GM23338 (cell line): ENCODE data around the gene PGC. TPM values are rescaled to one million over a fixed set of nuclear protein-coding genes. Genes with fewer than 3 reads are reported as not detected.

Source experiments
- ATAC-seq: fragments of 200-7000 bp; cut with Tn5 transposase; 3 replicates; pipeline ENCODE4 v1.9.1; 2020
- DNase-seq: peaks from one replicate; pipeline ENCODE4 v3.0.0-alpha.2; 2015; ENCODE audit warnings: low spot score
- H2AFZ ChIP-seq: fragments of 200-600 bp; sonication (generic); 2 replicates; pipeline ENCODE4 v1.8.0; 2016; ENCODE audit warnings: antibody characterized with exemption, mild to moderate bottlenecking, moderate library complexity
- H3F3A ChIP-seq: fragments of 200-600 bp; sonication (generic); replicated peaks from 2 replicates; pipeline ENCODE4 v1.8.0; 2017; ENCODE audit warnings: antibody characterized with exemption, mixed run types, low read depth
- H3K27ac ChIP-seq: fragments of 200-600 bp; sonication (generic); 2 replicates; pipeline ENCODE4 v1.6.1; 2016; ENCODE audit warnings: low read depth
- H3K27me3 ChIP-seq: fragments of 200-600 bp; sonication (generic); 2 replicates; pipeline ENCODE4 v1.8.0; 2016; ENCODE audit warnings: mild to moderate bottlenecking, mixed run types, moderate library complexity; ENCODE audit not compliant: insufficient read depth
- H3K36me3 ChIP-seq: fragments of 200-600 bp; sonication (generic); 2 replicates; pipeline ENCODE4 v1.8.0; 2016; ENCODE audit warnings: mild to moderate bottlenecking; ENCODE audit not compliant: insufficient read depth
- H3K4me1 ChIP-seq: fragments of 200-600 bp; sonication (generic); 2 replicates; pipeline ENCODE4 v1.8.0; 2016; ENCODE audit warnings: mild to moderate bottlenecking, moderate library complexity; ENCODE audit not compliant: insufficient read depth
- H3K4me2 ChIP-seq: fragments of 200-600 bp; sonication (generic); 2 replicates; pipeline ENCODE4 v1.7.1; 2017; ENCODE audit warnings: mixed run types
- H3K4me3 ChIP-seq: fragments of 200-600 bp; sonication (generic); 2 replicates; pipeline ENCODE4 v1.6.1; 2016; ENCODE audit warnings: mixed run types
- H3K79me2 ChIP-seq: fragments of 200-600 bp; sonication (generic); replicated peaks from 2 replicates; pipeline ENCODE4 v1.8.0; 2017; ENCODE audit warnings: mild to moderate bottlenecking; ENCODE audit not compliant: insufficient read depth
- H3K9me2 ChIP-seq: fragments of 200-600 bp; sonication (generic); 2 replicates; pipeline ENCODE4 v1.8.0; 2017; ENCODE audit not compliant: insufficient read depth
- H4K20me1 ChIP-seq: fragments of 200-600 bp; sonication (generic); replicated peaks from 2 replicates; pipeline ENCODE4 v1.8.0; 2017; ENCODE audit warnings: mild to moderate bottlenecking; ENCODE audit not compliant: insufficient read depth
- H3K27ac Mint-ChIP-seq: 2 replicates; pipeline ENCODE4 v1.8.0; 2020; ENCODE audit warnings: inconsistent platforms, mild to moderate bottlenecking, moderate library complexity, mixed read lengths
- H3K27me3 Mint-ChIP-seq: 3 replicates; pipeline ENCODE4 v1.8.0; 2022; ENCODE audit warnings: low read depth, mild to moderate bottlenecking, moderate library complexity, mixed read lengths, inconsistent platforms; ENCODE audit not compliant: insufficient read depth, poor library complexity
- H3K36me3 Mint-ChIP-seq: 3 replicates; pipeline ENCODE4 v1.8.0; 2021; ENCODE audit warnings: low read depth, mild to moderate bottlenecking, inconsistent platforms, moderate library complexity, mixed read lengths
- H3K4me1 Mint-ChIP-seq: 3 replicates; pipeline ENCODE4 v1.8.0; 2020; ENCODE audit warnings: mild to moderate bottlenecking, inconsistent platforms, mixed read lengths
- H3K4me3 Mint-ChIP-seq: 3 replicates; pipeline ENCODE4 v1.8.0; 2021; ENCODE audit warnings: moderate library complexity, mild to moderate bottlenecking, inconsistent platforms, mixed read lengths
- H3K9me3 Mint-ChIP-seq: 3 replicates; pipeline ENCODE4 v1.8.0; 2020; ENCODE audit warnings: moderate library complexity, mild to moderate bottlenecking, inconsistent platforms, mixed read lengths
- CREB1 ChIP-seq: fragments of 250-450 bp; sonication (Bioruptor Pico); IDR thresholded peaks from 2 replicates; pipeline ENCODE4 v1.5.0; 2020; ENCODE audit warnings: low read depth, mild to moderate bottlenecking, moderate library complexity
- CTCF ChIP-seq, 2 experiments: fragments of 200-600 bp in 1 of 2; sonication (generic) in 1 of 2; conservative IDR thresholded peaks; 2 replicates each; pipeline versions ENCODE4 v1.5.1 to v1.6.1; 2016 to 2017; ENCODE audit warnings: antibody characterized with exemption in 2 of 2, low read depth in 2 of 2, mild to moderate bottlenecking in 2 of 2, moderate library complexity in 1 of 2
- ETS1 ChIP-seq: IDR thresholded peaks from 2 replicates; pipeline ENCODE4 v1.6.1; 2016; ENCODE audit warnings: antibody characterized with exemption
- JUNB ChIP-seq: IDR thresholded peaks from one replicate; pipeline ENCODE4 v1.6.1; 2016; ENCODE audit warnings: antibody characterized with exemption; ENCODE audit not compliant: unreplicated experiment
- NANOG ChIP-seq: IDR thresholded peaks from 2 replicates; pipeline ENCODE4 v1.6.1; 2016; ENCODE audit warnings: antibody characterized with exemption, borderline replicate concordance
- POLR2AphosphoS5 ChIP-seq: IDR thresholded peaks from 2 replicates; pipeline ENCODE4 v1.6.1; 2016; ENCODE audit warnings: antibody characterized with exemption, low read depth
- ZNF114 ChIP-seq: fragments of 250-450 bp; sonication (Bioruptor Pico); IDR thresholded peaks from 2 replicates; pipeline ENCODE4 v1.5.0; 2020; ENCODE audit warnings: mild to moderate bottlenecking, moderate library complexity
- ZNF331 ChIP-seq: fragments of 250-450 bp; sonication (Bioruptor Pico); IDR thresholded peaks from 2 replicates; pipeline ENCODE4 v1.5.0; 2020; ENCODE audit warnings: low read depth, mild to moderate bottlenecking, moderate library complexity
- polyA plus RNA-seq: library from polyadenylated mRNA; unstranded; fragments of >200 nt; fragmentation: Nextera tagmentation; extraction: Ambion mirVana; gene quantifications from 2 replicates; pipeline ENCODE4 v1.2.1, GENCODE V29; 2016
- total RNA-seq: library from RNA; depleted of rRNA; stranded (reverse); fragments of >200 nt; shearing (Covaris generic); gene quantifications from 2 replicates; pipeline ENCODE4 v1.2.3, GENCODE V29; 2014

PGC gene
- total and polyA plus RNA-seq, 2 experiments from 2014 or later, result not detected

- TF ChIP-seq ETS1 (no peak), ZNF114 (CRISPR knock-in tag) (no peak), ZNF331 (CRISPR knock-in tag) (no peak), POLR2AphosphoS5 (no peak), NANOG (no peak), CTCF (conservative IDR thresholded peaks at IDR 0.05; ENCODE audit: low read depth in 2 of 2) (no peak), CREB1 (CRISPR knock-in tag) (no peak)
These were observed 20.3 kb downstream of the PGC start (continued) for GRCh38 chr6:41726876-41727275.

- no peak overlapping the region for H3K27ac Mint-ChIP-seq
- Histone ChIP-seq H3K9me2 (no peaks in the 10 kb centered on the region), H3K4me1 (peaks cover 18% of the 10 kb centered on the region), H3K27me3 (no peaks in the 10 kb centered on the region), H2AFZ (no peak overlapping the region), H3K79me2 (no peaks in the 10 kb centered on the region), H3K27ac (no peak overlapping the region), H3F3A (no peaks in the 10 kb centered on the region), H3K4me3 (no peak overlapping the region), H3K36me3 (no peaks in the 10 kb centered on the region), H4K20me1 (no peaks in the 10 kb centered on the region), H3K4me2 (no peak overlapping the region)
- no peak for ATAC-seq
- no peak overlapping the region for H3K4me3 Mint-ChIP-seq
- no peak for DNase-seq
- no peaks in the 10 kb centered on the region for H3K36me3 Mint-ChIP-seq
- H3K9me3 Mint-ChIP-seq, result no peaks in the 10 kb centered on the region
- peaks cover 36% of the 10 kb centered on the region for H3K4me1 Mint-ChIP-seq
- peaks cover 5% of the 10 kb centered on the region for H3K27me3 Mint-ChIP-seq
- TF ChIP-seq CTCF (conservative IDR thresholded peaks at IDR 0.05; ENCODE audit: low read depth in 2 of 2) (peak in 1 of 2 experiments; percentile 17; a peak in 1 of 4 replicates), JUNB (no peak), ZNF331 (CRISPR knock-in tag) (no peak)
These were observed 22.4 kb downstream of the PGC start for GRCh38 chr6:41724586-41725501.
